K562 (cell line): Measurements from ENCODE around the gene FOXR1. TPM values are rescaled to one million over a fixed set of nuclear protein-coding genes. Genes with fewer than 3 reads are reported as not detected.

Experiments
- CC2D1A ChIP-seq: fragments of 450-650 bp; IDR thresholded peaks from 2 replicates; pipeline ENCODE4 v1.6.1; 2017; ENCODE audit warnings: mild to moderate bottlenecking
- EHMT2 ChIP-seq: fragments of 450-650 bp; IDR thresholded peaks from 2 replicates; pipeline ENCODE4 v1.6.1; 2018; ENCODE audit warnings: antibody characterized with exemption
- EP300 ChIP-seq: IDR thresholded peaks from 2 replicates; pipeline ENCODE4 v1.6.1; 2012; ENCODE audit warnings: low read length, improper control_type of control experiment
- HDAC8 ChIP-seq: fragments of 450-650 bp; IDR thresholded peaks from 2 replicates; pipeline ENCODE4 v1.6.1; 2016; ENCODE audit warnings: mild to moderate bottlenecking, missing genetic modification characterization, moderate library complexity, missing compliant biosample characterization
- HSF4 ChIP-seq: fragments of 250-450 bp; sonication (Bioruptor Pico); IDR thresholded peaks from 2 replicates; pipeline ENCODE4 v2.1.2; 2022; ENCODE audit warnings: mild to moderate bottlenecking, moderate library complexity, borderline replicate concordance
- IRF1 ChIP-seq: sonication (generic); formaldehyde crosslinking; IDR thresholded peaks from 2 replicates; pipeline ENCODE4 v1.8.0; 2022; ENCODE audit warnings: missing genetic modification reagents, mild to moderate bottlenecking, borderline replicate concordance
- MED1 ChIP-seq: sonication (generic); formaldehyde crosslinking; IDR thresholded peaks from 2 replicates; pipeline ENCODE4 v1.8.1; 2023; ENCODE audit warnings: missing genetic modification reagents, borderline replicate concordance
- MEF2D ChIP-seq: conservative IDR thresholded peaks from 2 replicates; pipeline ENCODE4 v1.6.1; 2016; ENCODE audit warnings: low read depth, missing genetic modification characterization, missing compliant biosample characterization
- NFE2 ChIP-seq: IDR thresholded peaks from 2 replicates; pipeline ENCODE4 v1.6.1; 2014; ENCODE audit warnings: antibody characterized with exemption, low read depth
- RBM15 ChIP-seq: fragments of 200-400 bp; formaldehyde crosslinking; IDR thresholded peaks from 2 replicates; pipeline ENCODE4 v1.6.1; 2018; ENCODE audit warnings: mild to moderate bottlenecking, low read length, moderate library complexity; ENCODE audit not compliant: insufficient read depth
- STAT5A ChIP-seq: IDR thresholded peaks from 2 replicates; pipeline ENCODE4 v1.6.1; 2012; ENCODE audit warnings: low read length, inconsistent platforms, borderline replicate concordance
- TAF7 ChIP-seq: fragments of 450-650 bp; IDR thresholded peaks from 2 replicates; pipeline ENCODE4 v1.6.1; 2016; ENCODE audit warnings: missing genetic modification characterization, missing compliant biosample characterization
- ZBTB34 ChIP-seq: fragments of 250-450 bp; sonication (Bioruptor Pico); IDR thresholded peaks from 2 replicates; pipeline ENCODE4 v1.8.0; 2021; ENCODE audit warnings: mild to moderate bottlenecking, moderate library complexity
- ZKSCAN3 ChIP-seq: fragments of 250-450 bp; sonication (Bioruptor Pico); IDR thresholded peaks from 2 replicates; pipeline ENCODE4 v1.4.0; 2020
- ZNF644 ChIP-seq: fragments of 200-800 bp; sonication (Bioruptor generic); IDR thresholded peaks from 2 replicates; pipeline ENCODE4 v1.6.1; 2016; ENCODE audit warnings: low read depth, missing genetic modification characterization, missing compliant biosample characterization
- ZNF75A ChIP-seq: fragments of 450-650 bp; formaldehyde crosslinking; IDR thresholded peaks from 2 replicates; pipeline ENCODE4 v1.4.0; 2020; ENCODE audit warnings: mild to moderate bottlenecking
- ZNF766 ChIP-seq: fragments of 200-800 bp; sonication (Bioruptor generic); conservative IDR thresholded peaks from 2 replicates; pipeline ENCODE4 v1.6.1; 2016; ENCODE audit warnings: missing genetic modification characterization, missing compliant biosample characterization
- polyA plus RNA-seq, 8 experiments: library from polyadenylated mRNA; depleted of rRNA in 4 of 8; stranded (reverse) in 5 of 8; unstranded in 3 of 8; fragments of >200 nt; fragmentation: Nextera tagmentation in 2 of 8; fragmentation: Illumina TruSeq in 1 of 8; extraction: Ambion mirVana in 2 of 8; extraction: Trizol in 1 of 8; gene quantifications; 2 replicates each; pipeline versions ENCODE4 v1.2.1 to v1.2.3, GENCODE V29; 2011 to 2014; ENCODE audit warnings: inconsistent platforms in 1 of 8, missing spikeins in 1 of 8
- total RNA-seq, 7 experiments: library from RNA; depleted of rRNA in 6 of 7; stranded (reverse); fragments of >200 nt in 6 of 7; fragmentation: Illumina TruSeq in 2 of 7; extraction: Trizol in 2 of 7; gene quantifications; 2 replicates each; pipeline versions ENCODE4 v1.2.1 to v1.2.3, GENCODE V29; 2011 to 2021; ENCODE audit warnings: low replicate concordance in 1 of 7
- TF ChIP-seq, protein P1 (sequence below): fragments of 450-650 bp; IDR thresholded peaks from 2 replicates; pipeline ENCODE4 v1.6.1; 2016; ENCODE audit warnings: low read depth

Gene FOXR1
- total and polyA plus RNA-seq, 9 of the 15 experiments (the other 6 are each of a cell fraction or from before 2014, with no cell fraction given), result not detected

DNA sequence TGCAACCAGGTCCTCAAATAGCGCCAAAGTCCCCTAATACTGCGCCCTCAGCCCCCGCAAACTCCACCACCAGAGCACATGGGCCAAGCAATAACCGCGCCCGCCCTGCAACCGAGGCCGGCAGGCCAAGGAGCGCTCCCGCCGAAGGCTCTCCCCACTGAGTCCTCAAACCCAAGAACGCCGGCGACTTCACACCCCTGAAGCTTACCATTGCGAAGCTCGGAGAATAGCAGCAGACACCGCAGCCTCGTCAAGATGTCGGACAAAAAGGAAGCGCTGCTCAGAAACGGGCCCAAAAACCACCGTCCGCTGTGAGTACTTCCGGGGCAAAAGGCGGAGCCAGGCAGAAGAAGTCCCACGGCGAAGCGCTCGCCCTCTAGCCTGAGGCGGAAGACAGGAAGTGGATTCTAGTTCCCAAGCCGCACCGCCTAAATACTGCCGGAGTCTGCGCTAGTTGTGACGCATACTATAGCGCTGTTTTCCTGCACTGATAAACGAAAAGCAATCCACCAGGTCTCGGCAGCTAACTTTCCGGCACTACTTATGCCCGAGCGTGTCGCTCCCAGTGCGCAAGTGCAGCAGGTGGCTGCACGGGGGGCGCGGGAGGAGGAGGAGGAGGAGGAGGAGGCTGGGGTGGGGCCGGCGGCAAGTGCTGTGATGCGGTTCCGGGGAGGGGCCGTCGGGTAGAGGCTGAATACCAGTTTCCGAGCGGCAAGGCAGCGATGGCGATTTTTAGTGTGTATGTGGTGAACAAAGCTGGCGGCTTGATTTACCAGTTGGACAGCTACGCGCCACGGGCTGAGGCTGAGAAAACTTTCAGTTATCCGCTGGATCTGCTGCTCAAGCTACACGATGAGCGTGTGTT is 46.7 kb downstream of the FOXR1 start, which contains the start of the genes RPS25 and TRAPPC4 (continued):
- no peak for TF ChIP-seq HSF4
- TF ChIP-seq ZNF644 (tag), result no peak
- TF ChIP-seq IRF1 (CRISPR knock-in tag), result no peak
- peak; percentile 65 for TF ChIP-seq TAF7 (tag)
- TF ChIP-seq ZNF766 (CRISPR knock-in tag), result no peak
- TF ChIP-seq HDAC8 (tag), result no peak
- TF ChIP-seq MED1 (CRISPR knock-in tag), result no peak
- TF ChIP-seq, protein P1, sequence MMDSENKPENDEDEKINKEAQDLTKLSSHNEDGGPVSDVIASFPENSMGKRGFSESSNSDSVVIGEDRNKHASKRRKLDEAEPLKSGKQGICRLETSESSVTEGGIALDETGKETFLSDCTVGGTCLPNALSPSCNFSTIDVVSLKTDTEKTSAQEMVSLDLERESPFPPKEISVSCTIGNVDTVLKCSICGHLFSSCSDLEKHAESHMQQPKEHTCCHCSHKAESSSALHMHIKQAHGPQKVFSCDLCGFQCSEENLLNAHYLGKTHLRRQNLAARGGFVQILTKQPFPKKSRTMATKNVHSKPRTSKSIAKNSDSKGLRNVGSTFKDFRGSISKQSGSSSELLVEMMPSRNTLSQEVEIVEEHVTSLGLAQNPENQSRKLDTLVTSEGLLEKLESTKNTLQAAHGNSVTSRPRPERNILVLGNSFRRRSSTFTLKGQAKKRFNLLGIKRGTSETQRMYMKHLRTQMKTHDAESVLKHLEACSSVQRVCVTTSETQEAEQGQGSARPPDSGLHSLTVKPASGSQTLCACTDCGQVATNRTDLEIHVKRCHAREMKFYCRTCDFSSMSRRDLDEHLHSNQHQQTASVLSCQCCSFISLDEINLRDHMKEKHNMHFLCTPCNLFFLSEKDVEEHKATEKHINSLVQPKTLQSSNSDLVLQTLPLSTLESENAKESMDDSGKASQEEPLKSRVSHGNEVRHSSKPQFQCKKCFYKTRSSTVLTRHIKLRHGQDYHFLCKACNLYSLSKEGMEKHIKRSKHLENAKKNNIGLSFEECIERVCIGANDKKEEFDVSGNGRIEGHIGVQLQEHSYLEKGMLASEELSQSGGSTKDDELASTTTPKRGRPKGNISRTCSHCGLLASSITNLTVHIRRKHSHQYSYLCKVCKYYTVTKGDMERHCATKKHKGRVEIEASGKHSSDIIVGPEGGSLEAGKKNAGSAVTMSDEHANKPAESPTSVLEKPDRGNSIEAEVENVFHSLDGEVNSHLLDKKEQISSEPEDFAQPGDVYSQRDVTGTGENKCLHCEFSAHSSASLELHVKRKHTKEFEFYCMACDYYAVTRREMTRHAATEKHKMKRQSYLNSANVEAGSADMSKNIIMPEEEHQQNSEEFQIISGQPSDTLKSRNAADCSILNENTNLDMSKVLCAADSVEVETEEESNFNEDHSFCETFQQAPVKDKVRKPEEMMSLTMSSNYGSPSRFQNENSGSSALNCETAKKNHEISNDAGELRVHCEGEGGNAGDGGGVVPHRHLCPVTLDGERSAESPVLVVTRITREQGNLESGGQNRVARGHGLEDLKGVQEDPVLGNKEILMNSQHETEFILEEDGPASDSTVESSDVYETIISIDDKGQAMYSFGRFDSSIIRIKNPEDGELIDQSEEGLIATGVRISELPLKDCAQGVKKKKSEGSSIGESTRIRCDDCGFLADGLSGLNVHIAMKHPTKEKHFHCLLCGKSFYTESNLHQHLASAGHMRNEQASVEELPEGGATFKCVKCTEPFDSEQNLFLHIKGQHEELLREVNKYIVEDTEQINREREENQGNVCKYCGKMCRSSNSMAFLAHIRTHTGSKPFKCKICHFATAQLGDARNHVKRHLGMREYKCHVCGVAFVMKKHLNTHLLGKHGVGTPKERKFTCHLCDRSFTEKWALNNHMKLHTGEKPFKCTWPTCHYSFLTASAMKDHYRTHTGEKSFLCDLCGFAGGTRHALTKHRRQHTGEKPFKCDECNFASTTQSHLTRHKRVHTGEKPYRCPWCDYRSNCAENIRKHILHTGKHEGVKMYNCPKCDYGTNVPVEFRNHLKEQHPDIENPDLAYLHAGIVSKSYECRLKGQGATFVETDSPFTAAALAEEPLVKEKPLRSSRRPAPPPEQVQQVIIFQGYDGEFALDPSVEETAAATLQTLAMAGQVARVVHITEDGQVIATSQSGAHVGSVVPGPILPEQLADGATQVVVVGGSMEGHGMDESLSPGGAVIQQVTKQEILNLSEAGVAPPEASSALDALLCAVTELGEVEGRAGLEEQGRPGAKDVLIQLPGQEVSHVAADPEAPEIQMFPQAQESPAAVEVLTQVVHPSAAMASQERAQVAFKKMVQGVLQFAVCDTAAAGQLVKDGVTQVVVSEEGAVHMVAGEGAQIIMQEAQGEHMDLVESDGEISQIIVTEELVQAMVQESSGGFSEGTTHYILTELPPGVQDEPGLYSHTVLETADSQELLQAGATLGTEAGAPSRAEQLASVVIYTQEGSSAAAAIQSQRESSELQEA, result no peak
- TF ChIP-seq ZKSCAN3 (CRISPR knock-in tag), result no peak
- TF ChIP-seq STAT5A, result no peak
- no peak for TF ChIP-seq ZNF75A (CRISPR knock-in tag)
- no peak for TF ChIP-seq CC2D1A
- no peak for TF ChIP-seq ZBTB34 (CRISPR knock-in tag)
- 0 out of 2 replicates have a peak, but pooled peaks have one; percentile 2 for TF ChIP-seq EP300
- no peak for TF ChIP-seq MEF2D (tag)
- no peak for TF ChIP-seq RBM15
- TF ChIP-seq EHMT2, result no peak
- TF ChIP-seq NFE2, result no peak
